GM21526 (cell line): ENCODE results near the gene SNN.

Source experiments
- ATAC-seq: cut with Tn5 transposase; IDR thresholded peaks from one replicate; pipeline ENCODE4 v1.9.1; 2021; ENCODE audit warnings: moderate library complexity; ENCODE audit not compliant: unreplicated experiment, low FRiP score

SNN gene

DNA sequence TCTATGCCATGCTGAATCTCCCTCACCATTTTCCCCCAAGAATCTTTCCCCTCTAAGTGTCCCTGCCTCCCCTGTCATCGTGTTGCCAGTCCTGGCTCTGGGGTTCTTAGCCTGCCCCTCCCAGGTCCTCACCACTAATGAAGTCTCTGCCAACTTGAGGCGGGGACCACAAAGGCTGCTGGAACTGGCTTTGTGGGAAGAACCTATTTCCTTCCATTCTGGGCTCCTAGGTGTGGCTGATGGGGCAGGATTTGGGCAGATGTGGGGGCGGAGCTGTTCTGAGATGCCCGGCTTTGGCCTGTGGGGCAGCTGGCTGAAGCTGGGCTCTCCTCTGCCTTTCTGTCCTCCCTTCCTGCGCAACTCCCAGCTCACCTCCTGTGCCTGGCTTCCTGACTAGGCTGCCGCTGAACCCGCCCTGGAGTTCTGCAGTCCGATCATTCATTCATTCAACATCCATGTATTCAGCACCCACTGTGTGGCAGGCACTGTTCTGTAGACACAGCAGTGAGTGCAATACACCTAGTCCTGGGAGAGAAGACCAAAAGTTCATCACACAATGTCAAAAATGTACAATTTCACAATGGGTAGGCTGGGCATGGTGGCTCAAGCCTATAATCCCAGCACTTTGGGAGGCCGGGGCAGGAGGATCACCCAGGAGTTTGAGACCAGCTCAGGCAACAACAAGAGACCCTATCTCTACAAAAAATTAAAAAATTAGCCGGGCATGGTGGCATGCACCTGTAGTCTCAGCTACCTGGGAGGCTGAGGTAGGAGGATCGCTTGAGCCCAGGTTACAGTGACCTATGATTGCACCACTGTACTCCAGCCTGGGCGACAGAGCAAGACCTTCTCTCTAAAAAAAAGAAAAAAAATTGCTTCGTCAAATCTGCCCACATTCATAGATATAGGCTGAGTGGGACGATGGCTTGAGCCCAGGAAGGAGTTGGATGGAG is 1.9 kb upstream of the SNN start:
- ATAC-seq: no peak

- ATAC-seq: no peak
Observed at GRCh38 chr16:11667221-11667823, 933 bp upstream of the SNN start.

- ATAC-seq: no peak
Observed at GRCh38 chr16:11668623-11669379, 546 bp downstream of the SNN start.

DNA sequence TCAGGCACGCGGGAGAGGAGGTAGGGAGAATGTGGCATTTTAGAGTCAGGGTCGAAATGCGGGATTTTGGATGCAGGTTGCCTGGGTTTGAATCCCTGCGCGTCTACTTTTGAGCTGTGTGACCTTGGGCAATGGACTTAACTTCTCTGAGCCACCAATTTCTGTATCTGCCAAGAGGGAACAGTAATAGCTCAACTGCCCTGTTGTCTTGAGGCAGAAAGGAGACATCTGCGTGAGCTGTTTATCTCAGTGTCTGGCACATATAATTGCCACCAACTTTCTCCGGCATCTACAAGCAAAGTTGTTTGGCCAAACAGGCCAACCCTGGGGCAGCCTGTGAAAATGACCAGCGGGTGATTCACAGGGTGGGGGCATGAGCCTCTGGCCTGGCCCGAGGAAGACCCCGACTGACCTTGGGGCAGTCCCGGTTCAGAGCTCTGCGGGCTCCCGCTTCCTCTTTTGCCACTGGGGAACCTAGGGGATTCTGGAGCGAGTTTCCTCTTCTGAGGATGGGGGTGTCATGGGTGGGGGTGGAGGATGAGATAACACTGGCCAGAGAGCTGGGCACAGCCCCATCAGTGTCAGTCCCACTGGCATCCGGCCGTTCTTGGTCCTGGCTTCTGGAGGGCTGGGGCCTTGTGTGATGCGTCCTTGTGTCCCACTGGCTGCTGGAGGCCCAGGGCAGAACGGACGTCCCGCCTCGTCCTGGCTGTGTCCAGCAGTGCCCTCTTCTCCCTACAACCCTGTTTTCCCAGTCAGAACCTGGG is 1.3 kb downstream of the SNN start:
- ATAC-seq: no peak

DNA sequence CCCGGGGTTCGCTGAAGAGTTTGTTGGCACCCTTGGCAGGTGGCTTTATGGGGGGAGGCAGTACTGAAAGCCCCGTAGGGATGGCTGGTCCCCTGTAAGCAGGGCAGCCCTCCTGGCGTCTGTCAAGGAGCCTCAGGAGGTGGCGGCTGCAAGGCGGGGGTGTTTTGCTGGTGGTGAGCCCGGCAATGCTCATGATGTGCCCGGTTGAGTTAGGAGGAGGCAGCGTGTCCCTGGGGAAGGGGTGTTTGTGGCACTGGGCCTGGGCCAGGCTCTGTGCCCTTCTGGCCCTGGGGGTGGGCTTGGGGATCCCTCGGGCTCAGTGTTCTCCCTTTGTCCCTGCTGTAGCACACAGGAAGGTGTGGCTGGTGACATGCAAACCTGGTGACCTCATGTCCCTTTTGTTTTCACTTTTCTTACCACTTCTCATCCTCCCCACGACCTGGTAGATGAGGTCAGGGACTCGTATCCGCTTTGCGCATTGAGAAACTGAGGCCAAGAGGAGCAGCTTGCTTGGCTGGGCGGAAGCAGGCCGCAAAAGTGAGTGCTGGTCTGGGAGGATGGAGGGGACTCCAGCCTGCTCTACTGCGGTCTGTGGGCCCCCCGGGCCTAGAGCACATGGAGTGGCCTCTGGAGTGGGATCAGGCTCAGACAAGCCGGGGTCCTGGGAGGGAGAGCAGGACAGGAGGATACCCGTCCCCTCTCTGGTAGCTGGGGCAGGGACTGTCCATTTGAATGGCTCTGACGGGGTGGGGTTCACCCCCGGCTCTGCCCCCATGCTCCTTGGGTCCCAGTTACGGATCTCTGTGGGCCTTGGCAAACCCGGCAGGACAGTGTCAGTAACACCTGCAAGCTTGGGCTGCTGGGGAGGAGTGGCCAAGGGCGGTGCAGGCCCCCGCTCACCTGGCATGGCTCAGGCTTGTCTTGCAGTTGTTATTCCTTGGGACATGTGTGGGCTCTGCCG is 2.2 kb downstream of the SNN start:
- ATAC-seq: no peak

GRCh38 chr16:11671271-11671670 is 3.0 kb downstream of the SNN start:
- no peak for ATAC-seq

DNA sequence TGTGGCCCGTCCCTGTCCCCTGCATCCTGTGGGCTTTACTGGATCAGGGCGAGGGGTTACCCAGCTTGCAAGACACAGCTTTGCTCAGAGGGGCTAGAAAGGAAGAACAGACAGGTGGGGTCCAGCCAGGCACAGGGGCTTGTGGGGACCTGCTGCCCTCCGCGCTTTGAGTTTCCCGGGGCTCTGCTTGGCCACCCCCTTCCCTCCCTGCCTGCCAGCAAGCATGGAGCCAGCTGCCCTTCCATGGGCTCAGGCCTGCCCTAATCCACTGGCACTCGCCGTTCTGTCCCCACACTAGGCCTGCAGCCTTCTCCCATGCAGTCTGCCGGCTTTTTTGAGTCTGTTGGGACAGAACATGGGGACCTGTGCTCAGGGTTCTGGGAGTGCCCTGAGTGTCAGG is 3.4 kb downstream of the SNN start:
- no peak for ATAC-seq

DNA sequence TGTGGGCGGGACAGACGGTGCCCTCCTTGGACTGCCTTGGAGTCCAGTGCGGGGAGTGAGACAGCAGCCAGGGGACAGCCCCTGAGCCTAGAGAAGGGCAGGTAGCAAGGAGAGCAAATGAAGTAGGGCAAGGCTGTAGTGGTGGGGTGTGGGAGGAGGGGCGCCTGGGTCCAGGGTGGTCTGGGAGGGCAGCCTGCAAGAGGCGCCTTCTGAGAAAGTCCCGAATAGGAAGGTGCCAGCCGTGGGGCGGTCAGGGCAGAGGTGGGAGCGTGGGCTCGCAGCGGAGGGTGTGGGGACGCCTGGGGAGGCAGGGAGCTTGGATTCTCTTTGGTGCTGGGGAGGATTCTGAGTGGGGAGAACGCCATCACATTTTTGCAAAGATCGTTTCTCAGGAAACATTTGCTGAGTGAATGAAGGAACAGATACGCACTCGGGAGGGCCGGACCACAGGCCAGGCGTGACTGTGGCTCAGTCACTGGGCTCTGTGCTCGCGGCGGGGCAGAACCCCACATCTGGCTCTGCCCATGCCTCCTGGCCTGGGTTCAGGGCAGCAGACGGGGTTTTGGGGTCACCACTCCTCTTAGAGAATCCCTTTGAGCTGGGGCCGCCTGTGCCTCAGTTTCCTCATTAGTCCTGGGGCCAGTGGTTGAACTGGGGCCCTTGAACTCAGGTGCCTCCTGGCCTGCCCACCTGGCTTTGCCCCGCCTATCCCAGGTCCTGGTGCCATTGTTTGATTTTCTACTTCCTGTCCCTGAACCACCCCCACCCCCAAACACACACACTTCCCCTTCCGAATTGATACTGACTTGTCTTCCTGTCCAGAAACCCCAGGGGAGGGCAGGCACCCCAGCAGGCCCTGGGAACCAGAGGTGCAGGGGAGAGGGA is 4.2 kb downstream of the SNN start:
- no peak for ATAC-seq

GRCh38 chr16:11673091-11674000 is 5.1 kb downstream of the SNN start:
- ATAC-seq: no peak

DNA sequence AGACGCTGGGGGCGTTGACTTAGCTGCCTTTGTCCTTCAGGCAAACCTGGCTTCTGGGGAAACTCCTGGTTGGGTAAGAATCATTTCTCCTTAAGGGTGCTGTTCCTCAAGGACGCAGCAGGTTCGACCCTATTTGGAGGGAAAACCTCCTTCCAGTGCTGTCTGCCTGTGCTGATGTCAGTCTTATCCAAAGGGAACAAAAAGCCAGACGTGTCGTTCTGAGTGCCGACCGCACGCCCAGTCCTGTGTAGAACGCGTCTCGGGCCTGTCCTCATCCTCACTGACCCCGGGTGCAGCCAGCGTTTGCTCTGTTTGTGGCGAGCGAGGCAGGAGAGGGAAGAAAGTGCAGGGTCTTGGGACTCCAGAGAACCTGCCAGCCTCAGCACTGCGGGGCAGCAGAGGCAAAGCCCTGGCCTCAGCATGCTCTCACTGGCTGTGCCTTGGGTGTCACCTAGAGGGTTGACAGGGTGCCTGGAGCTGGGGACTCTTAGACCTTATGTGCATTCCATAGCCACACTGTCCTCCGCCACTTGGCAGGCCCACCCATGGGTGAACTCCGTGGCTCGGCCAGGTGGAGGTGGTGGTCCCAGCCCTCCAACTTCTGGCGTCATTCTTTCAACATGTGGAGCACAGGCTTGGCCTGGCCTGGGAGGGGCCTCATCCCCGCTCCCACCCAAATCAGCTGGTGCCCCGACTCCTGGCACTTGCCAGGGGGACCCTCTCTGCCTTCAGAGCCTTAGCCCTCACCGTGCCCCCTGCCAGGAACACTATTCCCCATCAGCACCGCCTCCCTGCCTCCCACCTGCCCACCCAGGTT is 6.0 kb downstream of the SNN start:
- ATAC-seq: no peak

GRCh38 chr16:11674818-11675560 is 6.7 kb downstream of the SNN start:
- no peak for ATAC-seq

GRCh38 chr16:11675561-11676511 is 7.6 kb downstream of the SNN start:
- no peak for ATAC-seq

- ATAC-seq: no peak
Observed at GRCh38 chr16:11676799-11677198, 8.5 kb downstream of the SNN start.

DNA sequence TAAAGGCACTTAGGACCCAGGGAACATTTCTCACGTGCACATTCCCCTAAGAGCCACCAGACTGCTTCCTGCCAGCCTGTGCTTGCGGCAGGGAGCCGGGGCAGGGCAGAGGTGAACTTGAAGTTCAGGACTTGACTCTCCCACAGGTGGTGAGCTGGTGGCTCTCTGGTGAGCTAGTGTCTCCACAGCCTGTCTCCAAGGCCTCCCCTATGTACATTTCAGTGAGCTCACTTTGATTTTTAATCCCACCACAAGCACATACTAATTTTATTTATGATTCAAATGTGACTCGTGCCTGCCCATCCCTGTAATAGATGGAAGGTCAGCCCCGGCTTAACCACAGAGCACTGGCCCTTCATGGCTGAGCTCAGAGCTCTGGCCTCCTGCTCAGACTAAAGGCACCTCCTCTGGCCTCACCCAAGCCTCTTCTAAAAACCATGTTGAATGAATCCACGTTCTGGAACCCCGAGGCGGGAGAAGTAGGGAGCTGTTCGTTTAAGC is 9.2 kb downstream of the SNN start:
- ATAC-seq: no peak
